Iris pigment epithelial cell (primary cell): ENCODE results near the gene CAPN11.

Experiments used
- DNase-seq: peaks from one replicate; pipeline ENCODE4 v3.0.0-alpha.2; 2011; ENCODE audit warnings: low read depth

CAPN11 gene

GRCh38 chr6:44214307-44214706 lies 55.7 kb downstream of the CAPN11 start:
- no peak for DNase-seq

GRCh38 chr6:44216677-44217331 lies 58.2 kb downstream of the CAPN11 start, which contains the start of gene MYMX:
MYMX (plus strand) TSS chr6:44216926; CDS start chr6:44217472, 546 bp downstream.
- no peak for DNase-seq

- no peak for DNase-seq
These were observed 58.9 kb downstream of the CAPN11 start for GRCh38 chr6:44217332-44218143.

- peak; percentile 63 for DNase-seq
These were observed 60.6 kb downstream of the CAPN11 start for GRCh38 chr6:44219053-44219814.

- no peak for DNase-seq
These were observed 61.5 kb downstream of the CAPN11 start for GRCh38 chr6:44219815-44220784.

GRCh38 chr6:44220913-44221290 lies 62.3 kb downstream of the CAPN11 start:
- DNase-seq = no peak

- peak; percentile 78 for DNase-seq
These were observed 62.8 kb downstream of the CAPN11 start for GRCh38 chr6:44221291-44221960.

GRCh38 chr6:44221961-44222335 lies 63.3 kb downstream of the CAPN11 start:
- no peak for DNase-seq

GRCh38 chr6:44222486-44223318 lies 64.1 kb downstream of the CAPN11 start:
- no peak for DNase-seq

- peak; percentile 37 for DNase-seq
These were observed 64.9 kb downstream of the CAPN11 start, which contains the start of gene SLC29A1 for GRCh38 chr6:44223319-44224028. SLC29A1 (plus strand) TSS chr6:44223595; CDS start chr6:44227314, 3,719 bp downstream.

- no peak for DNase-seq
These were observed 65.7 kb downstream of the CAPN11 start for GRCh38 chr6:44224029-44224964.

GRCh38 chr6:44224965-44225305 lies 66.3 kb downstream of the CAPN11 start:
- DNase-seq = no peak

- no peak for DNase-seq
These were observed 67.1 kb downstream of the CAPN11 start for GRCh38 chr6:44225579-44226325.

- DNase-seq = no peak
These were observed 67.9 kb downstream of the CAPN11 start for GRCh38 chr6:44226368-44227147.

GRCh38 chr6:44227148-44227793 lies 68.7 kb downstream of the CAPN11 start:
- DNase-seq = no peak

- DNase-seq = no peak
These were observed 69.4 kb downstream of the CAPN11 start for GRCh38 chr6:44228031-44228430.
